ENCODE measurements around the gene IL16. TPM values are rescaled to one million over a fixed set of nuclear protein-coding genes. Genes with fewer than 3 reads are reported as not detected.
"Not testable (repeated sequence)": the region's sequence is repeated elsewhere in the genome, so short reads cannot be mapped to it uniquely, and the experiment has no call there.

The IL16 gene
- polyA plus RNA-seq, 1 donor = 6.6 TPM

- no peak for DNase-seq (ENCODE audit: low read depth)
Observed at GRCh38 chr15:81311752-81312464, 115.2 kb downstream of the IL16 start.

DNA sequence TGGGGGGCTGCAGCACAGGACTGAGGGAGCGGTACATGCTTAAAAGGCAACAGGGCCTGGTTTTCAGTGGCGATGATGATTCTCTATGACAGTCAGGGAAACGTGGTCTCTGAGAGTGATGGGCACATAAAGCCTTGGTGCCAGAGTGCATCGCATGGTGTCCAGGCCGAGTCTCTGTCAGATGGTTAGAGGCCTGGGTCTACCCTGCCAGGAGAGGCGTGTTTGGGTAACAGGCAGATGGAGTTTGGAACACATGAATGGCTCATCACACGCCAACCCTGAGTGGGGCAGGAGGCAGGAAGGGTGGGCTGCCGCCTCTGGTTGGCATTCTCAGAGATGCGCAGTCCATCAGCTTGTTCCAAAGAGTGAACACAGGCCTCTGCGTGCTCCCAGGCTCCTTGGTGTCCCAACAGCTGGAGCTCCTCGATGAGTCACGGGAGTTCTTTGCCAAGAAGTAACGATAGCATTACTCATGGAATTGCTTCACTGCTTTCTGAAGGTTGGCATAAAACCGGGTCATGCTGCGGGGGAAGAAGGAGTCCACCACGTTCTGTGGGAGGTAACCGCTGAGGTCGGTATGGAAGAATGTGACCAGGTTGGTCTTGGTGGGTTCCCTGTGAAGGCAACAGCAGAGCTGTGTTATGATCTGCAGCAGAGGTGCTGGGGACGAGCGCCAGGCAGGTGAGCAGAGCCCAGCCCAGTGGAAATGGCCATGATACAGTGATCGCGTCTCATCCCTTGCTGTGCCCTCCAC is 116.3 kb downstream of the IL16 start:
- no peak for DNase-seq (ENCODE audit: low read depth)

DNA sequence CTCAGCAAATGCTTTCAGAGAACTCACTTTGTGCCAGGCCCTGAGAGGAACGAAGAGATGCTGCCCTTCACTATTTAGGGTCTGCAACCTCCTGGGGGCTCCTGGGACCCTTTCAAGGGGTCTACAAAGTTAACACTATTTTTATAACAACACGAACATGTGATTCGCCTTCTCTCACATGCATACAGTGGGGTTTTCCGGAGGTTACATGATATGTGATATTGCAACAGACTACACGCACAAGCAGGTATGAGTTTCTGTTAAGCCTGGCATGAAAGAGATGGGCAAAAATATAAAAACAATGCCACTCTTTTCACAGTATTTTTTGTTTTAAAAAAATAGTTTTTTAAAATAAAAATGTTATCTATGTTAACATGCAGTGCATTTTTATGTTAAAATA is 117.0 kb downstream of the IL16 start:
- DNase-seq (ENCODE audit: low read depth) = no peak

DNA sequence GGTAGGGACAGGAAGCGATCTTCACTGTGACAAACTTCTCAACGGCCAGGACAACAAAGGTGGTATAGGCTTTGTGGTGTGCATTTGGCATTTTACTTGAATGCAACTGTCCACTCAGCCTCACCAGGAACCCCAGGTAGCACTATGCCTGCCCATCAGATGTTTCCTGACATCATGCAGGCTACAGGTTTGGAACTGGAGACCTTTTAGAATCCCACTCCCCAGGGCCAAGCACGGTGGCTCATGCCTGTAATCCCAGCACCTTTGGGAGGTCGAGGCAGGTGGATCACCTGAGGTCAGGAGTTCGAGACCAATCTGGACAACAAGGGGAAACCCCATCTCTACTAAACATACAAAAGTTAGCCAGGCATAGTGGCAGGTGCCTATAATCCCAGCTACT is 117.7 kb downstream of the IL16 start:
- DNase-seq (ENCODE audit: low read depth) = no peak

DNA sequence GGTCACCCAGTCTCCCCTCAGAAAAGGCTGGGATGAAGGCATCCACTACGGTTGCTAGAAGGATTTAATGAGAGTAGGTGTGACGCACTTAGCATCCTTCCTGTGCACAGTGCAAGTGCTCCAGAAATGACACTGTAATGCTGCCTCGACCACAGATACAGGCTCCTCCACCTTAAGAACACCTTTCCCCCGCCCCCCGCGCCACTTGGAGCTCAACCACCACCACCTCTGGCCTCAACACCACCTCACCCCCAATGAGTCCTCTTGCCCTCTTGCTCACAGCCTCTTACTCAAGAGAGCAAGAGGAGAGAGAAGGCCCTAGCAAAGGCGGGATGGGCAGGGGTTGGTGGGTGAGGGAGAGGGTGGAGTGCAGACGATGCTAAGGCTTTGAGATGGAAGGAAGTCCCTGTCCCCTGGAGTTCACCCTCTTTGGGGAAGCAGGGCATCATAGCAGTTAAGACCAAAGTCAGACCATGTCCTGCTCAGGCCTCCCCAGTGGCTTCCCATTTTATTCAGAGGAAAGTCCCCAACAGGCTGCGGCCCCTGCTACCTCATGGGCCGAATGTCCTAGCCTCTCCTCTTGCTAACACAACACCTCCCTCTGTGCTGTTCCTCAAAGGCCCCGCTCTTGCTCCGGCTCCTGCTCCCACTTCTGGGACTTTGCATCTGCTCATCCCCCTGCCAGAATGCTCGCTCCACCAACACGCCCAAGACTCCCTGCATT is 118.9 kb downstream of the IL16 start:
- DNase-seq (ENCODE audit: low read depth) = no peak

GRCh38 chr15:81316267-81316666 is 119.6 kb downstream of the IL16 start:
- DNase-seq (ENCODE audit: low read depth) = no peak

DNA sequence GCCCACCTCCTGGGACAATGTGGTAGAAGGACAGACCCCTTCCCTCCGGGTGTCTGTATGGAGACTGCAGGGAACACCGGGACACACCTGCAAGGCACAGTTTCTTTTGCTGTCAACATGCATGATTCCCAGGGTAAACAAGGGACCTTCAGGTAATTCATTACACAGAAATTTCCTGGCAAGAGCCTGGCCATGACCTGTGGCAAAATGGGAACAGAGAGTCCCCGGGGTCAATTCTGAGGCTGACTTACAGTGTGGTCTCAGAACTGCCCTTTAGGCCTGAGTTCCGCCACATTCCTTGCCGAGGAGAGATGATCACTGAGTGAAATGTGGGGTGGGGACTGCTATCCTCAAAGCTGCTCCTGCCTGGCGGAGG is 121.0 kb downstream of the IL16 start:
- DNase-seq (ENCODE audit: low read depth) = no peak

DNA sequence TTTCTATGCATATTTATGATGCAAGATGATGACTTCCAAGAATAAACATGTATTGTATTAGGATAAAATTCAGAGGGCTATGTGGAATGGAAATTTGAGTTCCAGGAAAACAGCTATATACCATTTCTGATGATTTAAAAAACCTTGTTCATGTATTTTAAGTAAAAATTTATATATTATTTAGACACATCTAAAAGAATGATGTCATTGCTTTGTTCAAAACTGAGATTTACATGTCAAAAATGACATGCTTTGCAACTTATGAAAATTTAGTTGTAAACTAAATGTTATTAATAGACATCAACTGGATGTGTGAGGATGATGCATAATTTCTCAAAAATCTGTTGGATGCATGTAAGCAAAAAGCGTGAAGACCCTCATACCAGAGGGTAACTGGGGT is 125.0 kb downstream of the IL16 start:
- no peak for DNase-seq (ENCODE audit: low read depth)

DNA sequence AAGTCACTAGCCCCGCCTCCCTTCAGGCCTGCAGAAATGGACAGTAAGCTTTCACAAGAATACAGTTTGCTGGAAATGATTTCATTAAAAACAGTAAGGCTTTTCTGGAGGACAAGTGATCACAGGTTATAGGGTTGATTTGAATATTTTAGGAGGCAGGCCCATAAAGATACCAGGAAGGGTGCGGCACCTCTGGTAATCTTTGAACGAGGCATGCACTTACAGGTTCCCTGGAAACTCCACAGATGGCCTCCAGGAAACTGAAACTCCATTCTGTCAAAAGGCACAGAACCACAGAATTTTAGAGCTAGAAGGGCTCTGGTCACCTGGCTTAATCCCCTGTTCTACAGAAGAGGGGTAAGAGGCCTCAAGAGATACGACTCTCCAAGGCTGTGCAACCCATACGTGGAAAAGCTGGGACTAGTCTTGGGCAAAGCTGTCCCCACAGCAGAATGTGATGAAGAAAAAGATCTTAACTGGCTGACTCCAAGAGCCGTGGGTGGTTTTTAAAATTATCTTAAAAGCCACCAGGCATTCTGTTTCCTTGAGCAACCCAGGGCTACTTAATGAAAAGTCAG is 126.1 kb downstream of the IL16 start:
- no peak for DNase-seq (ENCODE audit: low read depth)

DNA sequence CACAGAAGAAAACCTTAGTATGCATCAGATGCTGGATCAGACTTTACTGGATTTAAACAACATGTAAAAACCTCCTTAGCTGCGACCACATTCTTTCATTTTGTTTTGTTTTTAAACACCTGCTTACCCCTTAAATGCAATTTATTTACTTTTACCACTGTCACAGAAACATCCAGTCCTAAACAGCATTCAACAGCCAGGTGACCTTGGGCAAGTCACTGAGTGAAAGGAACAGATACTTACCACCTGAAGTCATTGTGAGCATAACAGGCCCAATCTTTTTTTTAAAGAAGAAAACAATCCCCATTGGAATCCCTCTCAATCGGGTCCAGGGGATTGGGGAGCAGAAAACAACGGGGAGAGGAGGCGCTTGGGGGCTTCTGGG is 126.9 kb downstream of the IL16 start:
- DNase-seq (ENCODE audit: low read depth) = no peak

DNA sequence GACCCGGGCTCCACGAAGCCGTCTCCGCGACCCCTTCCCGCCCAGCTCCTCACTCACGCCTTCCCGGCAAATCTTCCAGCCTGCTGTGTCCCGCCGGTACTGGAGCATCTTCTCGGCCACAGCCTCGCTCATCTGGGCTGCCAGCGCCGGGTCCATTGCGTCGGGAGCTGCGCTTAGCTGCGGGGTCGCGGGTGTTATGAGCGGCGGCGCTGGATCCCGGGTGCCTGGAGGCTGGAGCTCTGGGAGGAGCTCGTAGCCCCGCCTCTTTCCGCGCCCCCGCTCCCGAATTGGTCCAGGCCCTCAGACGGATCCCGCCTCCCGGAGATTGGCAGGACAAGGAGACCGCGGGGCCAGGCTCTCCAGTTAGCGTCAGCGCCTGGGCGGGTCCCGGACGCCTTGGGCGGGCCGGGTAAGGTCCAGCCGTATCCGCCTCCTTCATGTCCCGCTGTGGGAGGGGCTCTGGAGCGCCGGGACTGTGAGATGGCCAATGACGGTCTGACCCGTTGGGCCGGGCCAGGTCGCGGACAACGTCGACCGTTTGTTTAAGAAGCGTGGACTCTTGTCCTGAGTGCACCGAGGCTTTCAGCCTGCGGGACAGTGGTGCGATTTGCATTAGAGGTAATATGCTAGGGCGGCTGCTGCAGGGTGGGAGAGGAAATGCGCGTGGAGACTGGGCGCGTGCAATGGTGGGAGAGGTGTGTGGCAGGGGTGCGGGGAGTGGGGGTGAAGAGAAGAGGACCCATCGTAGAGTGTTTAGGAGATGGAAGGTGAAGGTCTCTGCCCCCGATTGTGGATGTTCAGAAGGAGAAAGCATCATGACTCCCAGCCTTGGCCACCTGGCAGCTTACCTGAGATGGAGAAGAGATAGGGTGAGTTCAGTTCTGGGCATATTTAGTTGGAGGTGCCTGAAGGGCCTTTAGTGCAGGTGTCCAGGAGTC is 127.5 kb downstream of the IL16 start, which contains the start of gene STARD5:
Gene STARD5 (minus strand): TSS at position 198 of the 938 bp plus-strand sequence. CDS start 42 bp downstream, at position 156.
- DNase-seq (ENCODE audit: low read depth) = peak; percentile 91

GRCh38 chr15:81326466-81327212 is 130.0 kb downstream of the IL16 start:
- DNase-seq (ENCODE audit: low read depth) = no peak

- no peak for DNase-seq (ENCODE audit: low read depth)
Observed at GRCh38 chr15:81327516-81327915, 130.8 kb downstream of the IL16 start.

GRCh38 chr15:81329446-81329845 is 132.8 kb downstream of the IL16 start:
- DNase-seq (ENCODE audit: low read depth) = no peak

- DNase-seq (ENCODE audit: low read depth) = no peak
Observed at GRCh38 chr15:81330366-81331090, 133.8 kb downstream of the IL16 start.

GRCh38 chr15:81331141-81331540 is 134.5 kb downstream of the IL16 start:
- not testable (repeated sequence) for DNase-seq (ENCODE audit: low read depth)

DNA sequence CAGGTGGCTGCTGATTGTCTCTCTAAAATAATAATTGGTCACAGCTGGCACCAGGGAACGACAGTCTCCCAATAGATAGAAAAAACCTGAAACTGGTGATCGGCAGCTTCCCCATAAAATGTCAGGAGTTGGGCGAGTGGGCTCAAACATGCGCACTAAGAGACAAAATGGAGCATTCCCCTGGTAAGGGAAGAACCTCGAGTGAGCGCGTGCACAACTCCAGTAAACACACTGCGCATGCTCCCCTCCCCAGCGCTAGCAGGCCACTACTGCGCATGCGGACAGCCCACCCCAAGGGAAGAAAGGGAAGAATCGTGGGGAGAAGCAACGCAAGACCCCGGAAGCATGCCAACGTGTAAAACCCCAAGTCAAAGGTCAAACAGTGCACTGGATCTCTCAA is 134.9 kb downstream of the IL16 start:
- DNase-seq (ENCODE audit: low read depth) = no peak

GRCh38 chr15:81332326-81332725 is 135.6 kb downstream of the IL16 start:
- no peak for DNase-seq (ENCODE audit: low read depth)

DNA sequence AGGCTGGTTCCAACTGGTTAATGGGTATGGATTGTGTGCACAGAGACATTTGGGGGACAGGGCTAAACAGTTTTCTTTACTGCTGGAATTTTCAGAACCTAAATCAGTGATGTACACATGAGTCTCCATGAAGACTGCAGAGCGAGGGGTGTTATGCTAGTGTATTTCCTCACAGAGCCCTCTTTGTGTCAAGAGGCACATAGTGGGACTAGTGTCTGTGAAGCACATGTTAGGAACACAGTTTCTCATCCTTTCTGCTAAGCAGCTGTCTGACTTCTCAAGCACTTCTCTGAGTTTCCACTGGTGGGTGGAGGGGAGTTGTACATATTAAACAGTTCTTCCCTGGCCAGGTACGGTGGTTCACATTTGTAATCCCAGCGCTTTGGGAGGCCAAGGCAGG is 136.7 kb downstream of the IL16 start:
- DNase-seq (ENCODE audit: low read depth) = no peak
